Uterus (tissue), 4 donors: ENCODE results near the gene CIPC. TPM values are rescaled to one million over a fixed set of nuclear protein-coding genes. Genes with fewer than 3 reads are reported as not detected.

ENCODE experiments used
- DNase-seq, 2 donors: peaks; one replicate each; pipeline ENCODE4 v3.0.0-alpha.2; 2019 to 2020
- H3K27ac ChIP-seq, 2 donors: fragments of 200-600 bp; sonication (generic); 1 replicate in 1 of 2; 2 replicates in 1 of 2; pipeline ENCODE4 v1.5.1; 2016 to 2018
- H3K27me3 ChIP-seq, 2 donors: fragments of 200-600 bp; sonication (generic); one replicate each; pipeline ENCODE4 v1.5.1; 2018 to 2019; ENCODE audit warnings: control low read depth in 1 of 2
- H3K36me3 ChIP-seq, 2 donors: fragments of 200-600 bp; sonication (generic); one replicate each; pipeline ENCODE4 v1.5.1; 2019; ENCODE audit warnings: control low read depth in 1 of 2
- H3K4me1 ChIP-seq, 2 donors: fragments of 200-600 bp; sonication (generic); one replicate each; pipeline ENCODE4 v1.5.1; 2018 to 2019; ENCODE audit warnings: control low read depth in 1 of 2
- H3K4me3 ChIP-seq, 2 donors: fragments of 200-600 bp; sonication (generic); 1 replicate in 1 of 2; 2 replicates in 1 of 2; pipeline ENCODE4 v1.5.1; 2018 to 2019; ENCODE audit warnings: mild to moderate bottlenecking in 1 of 2
- H3K9me3 ChIP-seq, 2 donors: fragments of 200-600 bp; sonication (generic); one replicate each; pipeline ENCODE4 v1.5.1; 2019; ENCODE audit warnings: control low read depth in 1 of 2
- CTCF ChIP-seq, 4 experiments: fragments of 200-600 bp in 2 of 4; fragments of 450-650 bp in 2 of 4; sonication (generic) in 2 of 4; IDR thresholded peaks; one replicate each; pipeline ENCODE4 v1.5.1; 2016 to 2019; ENCODE audit warnings: antibody characterized with exemption in 4 of 4, mild to moderate bottlenecking in 2 of 4, moderate library complexity in 1 of 4
- POLR2A ChIP-seq, 2 donors: fragments of 450-650 bp; IDR thresholded peaks; one replicate each; pipeline ENCODE4 v1.6.1; 2016; ENCODE audit warnings: antibody characterized with exemption in 2 of 2, mild to moderate bottlenecking in 1 of 2, moderate library complexity in 1 of 2
- intact Hi-C: fragments of 100-400 bp; cut with DNase I; formaldehyde crosslinking; loops from one replicate; pipeline ENCODE4 v1.15.1; 2023; ENCODE audit warnings: low total_unique reads
- total RNA-seq, 4 donors: library from RNA; depleted of rRNA in 3 of 4; stranded (reverse); fragments of >200 nt in 3 of 4; gene quantifications; one replicate each; pipeline versions ENCODE4 v1.1.0 to v1.2.4, GENCODE V29; 2014 to 2023
- donor health status: DM: yes; HTN: yes; CAD: no.

The CIPC gene
- total RNA-seq, 4 donors from 2014 or later = 8.2 to 71.8 (median 28.1) TPM

GRCh38 chr14:77102154-77102553, 4.1 kb downstream of the CIPC start:
- Histone ChIP-seq H3K27me3 (no peaks in the 10 kb centered on the region), H3K36me3 (no peaks in the 10 kb centered on the region), H3K27ac (no peak overlapping the region), H3K9me3 (no peaks in the 10 kb centered on the region), H3K4me1 (peaks cover 9 to 10% of the 10 kb centered on the region in 2 donors), H3K4me3 (no peak overlapping the region)
- DNase-seq = no peak
- TF ChIP-seq CTCF (IDR thresholded peaks at IDR 0.05) (no peak), POLR2A (IDR thresholded peaks at IDR 0.05) (no peak)
- intact Hi-C loops = no loop called here

- intact Hi-C loops = no loop called here
- Histone ChIP-seq H3K9me3 (no peaks in the 10 kb centered on the region), H3K4me3 (no peak overlapping the region), H3K27me3 (no peaks in the 10 kb centered on the region), H3K36me3 (no peaks in the 10 kb centered on the region), H3K4me1 (peaks cover 9 to 10% of the 10 kb centered on the region in 2 donors), H3K27ac (no peak overlapping the region)
- DNase-seq = no peak
- TF ChIP-seq CTCF (IDR thresholded peaks at IDR 0.05) (no peak), POLR2A (IDR thresholded peaks at IDR 0.05) (no peak)
These were observed 5.4 kb downstream of the CIPC start for GRCh38 chr14:77103475-77103874.

GRCh38 chr14:77103951-77104350, 5.9 kb downstream of the CIPC start:
- H3K27ac ChIP-seq = no peak overlapping the region
- H3K27me3 ChIP-seq = no peaks in the 10 kb centered on the region

GRCh38 chr14:77104393-77104792, 6.3 kb downstream of the CIPC start:
- H3K4me3 ChIP-seq = no peak overlapping the region
- H3K36me3 ChIP-seq = no peaks in the 10 kb centered on the region
- peaks cover 9 to 10% of the 10 kb centered on the region in 2 donors for H3K4me1 ChIP-seq
- TF ChIP-seq POLR2A (IDR thresholded peaks at IDR 0.05) = no peak
- no peak overlapping the region for H3K27ac ChIP-seq
- intact Hi-C loops = no loop called here
- H3K27me3 ChIP-seq = no peaks in the 10 kb centered on the region
- H3K9me3 ChIP-seq = no peaks in the 10 kb centered on the region
- no peak for DNase-seq

More at GRCh38 chr14:77103951-77104350, 5.9 kb downstream of the CIPC start:
- no peaks in the 10 kb centered on the region for H3K9me3 ChIP-seq
- intact Hi-C loops = no loop called here
- TF ChIP-seq POLR2A (IDR thresholded peaks at IDR 0.05) (no peak), CTCF (IDR thresholded peaks at IDR 0.05) (no peak)
- no peak overlapping the region for H3K4me3 ChIP-seq
- H3K36me3 ChIP-seq = no peaks in the 10 kb centered on the region
- H3K4me1 ChIP-seq = peaks cover 9 to 10% of the 10 kb centered on the region in 2 donors
- no peak for DNase-seq

GRCh38 chr14:77105145-77105939, 7.3 kb downstream of the CIPC start:
- intact Hi-C loops = no loop called here
- peaks cover 8 to 10% of the 10 kb centered on the region in 2 donors for H3K4me1 ChIP-seq
- TF ChIP-seq POLR2A (IDR thresholded peaks at IDR 0.05) = no peak
- TF ChIP-seq CTCF (IDR thresholded peaks at IDR 0.05) = no peak
- no peaks in the 10 kb centered on the region for H3K9me3 ChIP-seq
- H3K27ac ChIP-seq = no peak overlapping the region
- H3K36me3 ChIP-seq = no peaks in the 10 kb centered on the region
- DNase-seq = no peak
- no peak overlapping the region for H3K4me3 ChIP-seq
- no peaks in the 10 kb centered on the region for H3K27me3 ChIP-seq
